ENCODE measurements around the gene TMEM263. TPM values are rescaled to one million over a fixed set of nuclear protein-coding genes. Genes with fewer than 3 reads are reported as not detected.

The TMEM263 gene
- total and polyA plus RNA-seq, 2 experiments from 2014 or later = 7.1 to 10.4 TPM

- TF ChIP-seq ETS1 (IDR thresholded peaks at IDR 0.05) = no peak
- no peak for TF ChIP-seq STAT1 (IDR thresholded peaks at IDR 0.05; ENCODE audit: unreplicated experiment)
- TF ChIP-seq JUNB (IDR thresholded peaks at IDR 0.05; ENCODE audit: unreplicated experiment) = no peak
- no peak for TF ChIP-seq CREB1 (CRISPR knock-in tag; IDR thresholded peaks at IDR 0.05; ENCODE audit: low read depth)
- TF ChIP-seq, protein P1, sequence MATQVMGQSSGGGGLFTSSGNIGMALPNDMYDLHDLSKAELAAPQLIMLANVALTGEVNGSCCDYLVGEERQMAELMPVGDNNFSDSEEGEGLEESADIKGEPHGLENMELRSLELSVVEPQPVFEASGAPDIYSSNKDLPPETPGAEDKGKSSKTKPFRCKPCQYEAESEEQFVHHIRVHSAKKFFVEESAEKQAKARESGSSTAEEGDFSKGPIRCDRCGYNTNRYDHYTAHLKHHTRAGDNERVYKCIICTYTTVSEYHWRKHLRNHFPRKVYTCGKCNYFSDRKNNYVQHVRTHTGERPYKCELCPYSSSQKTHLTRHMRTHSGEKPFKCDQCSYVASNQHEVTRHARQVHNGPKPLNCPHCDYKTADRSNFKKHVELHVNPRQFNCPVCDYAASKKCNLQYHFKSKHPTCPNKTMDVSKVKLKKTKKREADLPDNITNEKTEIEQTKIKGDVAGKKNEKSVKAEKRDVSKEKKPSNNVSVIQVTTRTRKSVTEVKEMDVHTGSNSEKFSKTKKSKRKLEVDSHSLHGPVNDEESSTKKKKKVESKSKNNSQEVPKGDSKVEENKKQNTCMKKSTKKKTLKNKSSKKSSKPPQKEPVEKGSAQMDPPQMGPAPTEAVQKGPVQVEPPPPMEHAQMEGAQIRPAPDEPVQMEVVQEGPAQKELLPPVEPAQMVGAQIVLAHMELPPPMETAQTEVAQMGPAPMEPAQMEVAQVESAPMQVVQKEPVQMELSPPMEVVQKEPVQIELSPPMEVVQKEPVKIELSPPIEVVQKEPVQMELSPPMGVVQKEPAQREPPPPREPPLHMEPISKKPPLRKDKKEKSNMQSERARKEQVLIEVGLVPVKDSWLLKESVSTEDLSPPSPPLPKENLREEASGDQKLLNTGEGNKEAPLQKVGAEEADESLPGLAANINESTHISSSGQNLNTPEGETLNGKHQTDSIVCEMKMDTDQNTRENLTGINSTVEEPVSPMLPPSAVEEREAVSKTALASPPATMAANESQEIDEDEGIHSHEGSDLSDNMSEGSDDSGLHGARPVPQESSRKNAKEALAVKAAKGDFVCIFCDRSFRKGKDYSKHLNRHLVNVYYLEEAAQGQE (IDR thresholded peaks at IDR 0.05; ENCODE audit: unreplicated experiment) = no peak
- TF ChIP-seq NANOG (IDR thresholded peaks at IDR 0.05; ENCODE audit: borderline replicate concordance) = no peak
- TF ChIP-seq POLR2AphosphoS5 (IDR thresholded peaks at IDR 0.05; ENCODE audit: low read depth) = no peak
- TF ChIP-seq EZH2 (IDR thresholded peaks at IDR 0.05; ENCODE audit: low read depth, unreplicated experiment) = no peak
- no peak for TF ChIP-seq EZH2phosphoT487 (IDR thresholded peaks at IDR 0.05; ENCODE audit: unreplicated experiment)
- TF ChIP-seq, protein P2, sequence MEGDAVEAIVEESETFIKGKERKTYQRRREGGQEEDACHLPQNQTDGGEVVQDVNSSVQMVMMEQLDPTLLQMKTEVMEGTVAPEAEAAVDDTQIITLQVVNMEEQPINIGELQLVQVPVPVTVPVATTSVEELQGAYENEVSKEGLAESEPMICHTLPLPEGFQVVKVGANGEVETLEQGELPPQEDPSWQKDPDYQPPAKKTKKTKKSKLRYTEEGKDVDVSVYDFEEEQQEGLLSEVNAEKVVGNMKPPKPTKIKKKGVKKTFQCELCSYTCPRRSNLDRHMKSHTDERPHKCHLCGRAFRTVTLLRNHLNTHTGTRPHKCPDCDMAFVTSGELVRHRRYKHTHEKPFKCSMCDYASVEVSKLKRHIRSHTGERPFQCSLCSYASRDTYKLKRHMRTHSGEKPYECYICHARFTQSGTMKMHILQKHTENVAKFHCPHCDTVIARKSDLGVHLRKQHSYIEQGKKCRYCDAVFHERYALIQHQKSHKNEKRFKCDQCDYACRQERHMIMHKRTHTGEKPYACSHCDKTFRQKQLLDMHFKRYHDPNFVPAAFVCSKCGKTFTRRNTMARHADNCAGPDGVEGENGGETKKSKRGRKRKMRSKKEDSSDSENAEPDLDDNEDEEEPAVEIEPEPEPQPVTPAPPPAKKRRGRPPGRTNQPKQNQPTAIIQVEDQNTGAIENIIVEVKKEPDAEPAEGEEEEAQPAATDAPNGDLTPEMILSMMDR (conservative IDR thresholded peaks at IDR 0.05; ENCODE audit: low read depth in 2 of 2) = no peak
Measured at GRCh38 chr12:106973545-106973944, 17.8 kb downstream of the TMEM263 start (continued).

- Histone ChIP-seq H3K9me2 (ENCODE audit: insufficient read depth) (no peaks in the 10 kb centered on the region), H3K4me2 (no peak overlapping the region), H3K79me2 (replicated peaks; ENCODE audit: insufficient read depth) (no peaks in the 10 kb centered on the region), H3K36me3 (ENCODE audit: insufficient read depth) (no peaks in the 10 kb centered on the region), H4K20me1 (replicated peaks; ENCODE audit: insufficient read depth) (peaks cover 4% of the 10 kb centered on the region; the same call in 1 of the 2 replicates), H3K27ac (ENCODE audit: low read depth) (no peak overlapping the region), H3F3A (replicated peaks; ENCODE audit: low read depth) (no peaks in the 10 kb centered on the region), H3K4me3 (no peak overlapping the region), H3K27me3 (ENCODE audit: insufficient read depth) (no peaks in the 10 kb centered on the region), H2AFZ (no peak overlapping the region), H3K4me1 (ENCODE audit: insufficient read depth) (no peaks in the 10 kb centered on the region)
- Mint-ChIP-seq H3K27ac (no peak overlapping the region), H3K4me3 (no peak overlapping the region), H3K4me1 (no peaks in the 10 kb centered on the region), H3K9me3 (no peaks in the 10 kb centered on the region), H3K36me3 (ENCODE audit: low read depth) (no peaks in the 10 kb centered on the region), H3K27me3 (ENCODE audit: insufficient read depth, low read depth, poor library complexity) (no peaks in the 10 kb centered on the region)
- no peak for ATAC-seq
- no peak for DNase-seq (ENCODE audit: low spot score)
- no peak for TF ChIP-seq NANOG (IDR thresholded peaks at IDR 0.05; ENCODE audit: borderline replicate concordance)
- TF ChIP-seq ETS1 (IDR thresholded peaks at IDR 0.05) = no peak
- TF ChIP-seq ZNF462 (CRISPR knock-in tag; IDR thresholded peaks at IDR 0.05) = no peak
- no peak for TF ChIP-seq EZH2phosphoT487 (IDR thresholded peaks at IDR 0.05; ENCODE audit: unreplicated experiment)
- TF ChIP-seq STAT1 (IDR thresholded peaks at IDR 0.05; ENCODE audit: unreplicated experiment) = no peak
- no peak for TF ChIP-seq EZH2 (IDR thresholded peaks at IDR 0.05; ENCODE audit: low read depth, unreplicated experiment)
- no peak for TF ChIP-seq POLR2AphosphoS5 (IDR thresholded peaks at IDR 0.05; ENCODE audit: low read depth)
Measured at GRCh38 chr12:106974511-106974910, 18.8 kb downstream of the TMEM263 start.

Measured in GM23338 (cell line).